Lower leg skin (tissue), 4 donors: ENCODE results near the gene FIBIN. TPM values are rescaled to one million over a fixed set of nuclear protein-coding genes. Genes with fewer than 3 reads are reported as not detected.
A peak's percentile ranks its signal among the peaks of the same experiment; 100 is the strongest.

Source experiments
- DNase-seq, 2 donors: peaks; one replicate each; pipeline ENCODE4 v3.0.0-alpha.2; 2019; ENCODE audit warnings: low spot score in 2 of 2
- H3K4me3 ChIP-seq: fragments of 200-600 bp; sonication (generic); 2 replicates; pipeline ENCODE4 v1.5.1; 2017; ENCODE audit warnings: mild to moderate bottlenecking, low read depth; ENCODE audit not compliant: poor library complexity, severe bottlenecking
- POLR2A ChIP-seq, 2 donors: fragments of 450-650 bp; IDR thresholded peaks; one replicate each; pipeline ENCODE4 v1.6.1; 2016 to 2017; ENCODE audit warnings: antibody characterized with exemption in 2 of 2, mild to moderate bottlenecking in 1 of 2, moderate library complexity in 1 of 2
- WGBS, 2 donors: methylation state at CpG; one replicate each; pipeline ENCODE4 v1.1.5; 2018; 5-methylcytosine and 5-hydroxymethylcytosine counted together
- intact Hi-C: fragments of 100-400 bp; cut with DNase I; formaldehyde crosslinking; loops from one replicate; pipeline ENCODE4 v1.15.0; 2023; ENCODE audit warnings: low total_unique reads
- total RNA-seq, 4 donors: library from RNA; depleted of rRNA; stranded (reverse); fragments of >200 nt; gene quantifications; one replicate each; pipeline ENCODE4 v1.1.0, GENCODE V29; 2016
- TF ChIP-seq, protein P1 (sequence below), 3 donors: fragments of 450-650 bp; IDR thresholded peaks; one replicate each; pipeline ENCODE4 v1.5.1; 2016; ENCODE audit warnings: antibody characterized with exemption in 3 of 3, mild to moderate bottlenecking in 3 of 3, moderate library complexity in 2 of 3

The FIBIN gene
- total RNA-seq, 4 donors from 2014 or later, result 11.7 to 45.4 (median 15.1) TPM

DNA sequence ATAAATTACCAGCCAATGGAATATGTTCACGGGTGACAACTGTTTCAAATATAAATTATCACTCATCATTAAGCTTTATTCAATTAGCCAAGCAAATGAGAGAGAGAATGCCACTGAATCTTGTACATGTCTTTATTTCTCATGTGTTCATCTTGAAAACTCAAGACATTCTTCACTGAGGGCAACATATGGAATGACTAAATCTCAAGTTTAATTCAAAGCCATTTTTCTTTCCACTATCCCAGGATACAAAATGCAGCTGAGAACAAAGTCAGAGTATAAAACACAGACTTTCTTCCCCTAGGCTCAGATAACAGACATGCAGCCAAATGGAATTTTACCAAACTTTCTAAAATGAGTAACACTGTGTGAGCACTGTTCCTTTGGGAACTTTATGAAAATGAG is 34.7 kb downstream of the FIBIN start:
- WGBS, 2 donors, result 23 to 40% methylated on average over 1 of the region's 1 CpG
- intact Hi-C loops, result no loop called here
- DNase-seq, result no peak
- H3K4me3 ChIP-seq, result no peak overlapping the region
- no peak for TF ChIP-seq POLR2A (IDR thresholded peaks at IDR 0.05)
- TF ChIP-seq, protein P1, sequence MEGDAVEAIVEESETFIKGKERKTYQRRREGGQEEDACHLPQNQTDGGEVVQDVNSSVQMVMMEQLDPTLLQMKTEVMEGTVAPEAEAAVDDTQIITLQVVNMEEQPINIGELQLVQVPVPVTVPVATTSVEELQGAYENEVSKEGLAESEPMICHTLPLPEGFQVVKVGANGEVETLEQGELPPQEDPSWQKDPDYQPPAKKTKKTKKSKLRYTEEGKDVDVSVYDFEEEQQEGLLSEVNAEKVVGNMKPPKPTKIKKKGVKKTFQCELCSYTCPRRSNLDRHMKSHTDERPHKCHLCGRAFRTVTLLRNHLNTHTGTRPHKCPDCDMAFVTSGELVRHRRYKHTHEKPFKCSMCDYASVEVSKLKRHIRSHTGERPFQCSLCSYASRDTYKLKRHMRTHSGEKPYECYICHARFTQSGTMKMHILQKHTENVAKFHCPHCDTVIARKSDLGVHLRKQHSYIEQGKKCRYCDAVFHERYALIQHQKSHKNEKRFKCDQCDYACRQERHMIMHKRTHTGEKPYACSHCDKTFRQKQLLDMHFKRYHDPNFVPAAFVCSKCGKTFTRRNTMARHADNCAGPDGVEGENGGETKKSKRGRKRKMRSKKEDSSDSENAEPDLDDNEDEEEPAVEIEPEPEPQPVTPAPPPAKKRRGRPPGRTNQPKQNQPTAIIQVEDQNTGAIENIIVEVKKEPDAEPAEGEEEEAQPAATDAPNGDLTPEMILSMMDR (IDR thresholded peaks at IDR 0.05), result no peak

- intact Hi-C loops, result no loop called here
- WGBS, 2 donors, result 79 to 92% methylated on average over 1 of the region's 1 CpG
- H3K4me3 ChIP-seq, result no peak overlapping the region
- no peak for TF ChIP-seq POLR2A (IDR thresholded peaks at IDR 0.05)
- TF ChIP-seq, protein P1 (IDR thresholded peaks at IDR 0.05), result no peak
- no peak for DNase-seq
Measured at GRCh38 chr11:27029966-27030365, 36.1 kb downstream of the FIBIN start.

GRCh38 chr11:27031754-27032153 is 37.8 kb downstream of the FIBIN start:
- intact Hi-C loops, result no loop called here
- no peak overlapping the region for H3K4me3 ChIP-seq
- WGBS, 2 donors, result 85 to 90% methylated on average over 2 to 4 of the region's 5 CpGs
- TF ChIP-seq, protein P1 (IDR thresholded peaks at IDR 0.05), result no peak
- no peak for TF ChIP-seq POLR2A (IDR thresholded peaks at IDR 0.05)
- DNase-seq, result no peak

GRCh38 chr11:27039873-27040272 is 46.0 kb downstream of the FIBIN start:
- intact Hi-C loops, result no loop called here
- WGBS, 2 donors, result 44 to 46% methylated on average over 3 of the region's 3 CpGs
- no peak for DNase-seq
- TF ChIP-seq POLR2A (IDR thresholded peaks at IDR 0.05), result no peak
- TF ChIP-seq, protein P1 (IDR thresholded peaks at IDR 0.05), result no peak
- H3K4me3 ChIP-seq, result no peak overlapping the region

DNA sequence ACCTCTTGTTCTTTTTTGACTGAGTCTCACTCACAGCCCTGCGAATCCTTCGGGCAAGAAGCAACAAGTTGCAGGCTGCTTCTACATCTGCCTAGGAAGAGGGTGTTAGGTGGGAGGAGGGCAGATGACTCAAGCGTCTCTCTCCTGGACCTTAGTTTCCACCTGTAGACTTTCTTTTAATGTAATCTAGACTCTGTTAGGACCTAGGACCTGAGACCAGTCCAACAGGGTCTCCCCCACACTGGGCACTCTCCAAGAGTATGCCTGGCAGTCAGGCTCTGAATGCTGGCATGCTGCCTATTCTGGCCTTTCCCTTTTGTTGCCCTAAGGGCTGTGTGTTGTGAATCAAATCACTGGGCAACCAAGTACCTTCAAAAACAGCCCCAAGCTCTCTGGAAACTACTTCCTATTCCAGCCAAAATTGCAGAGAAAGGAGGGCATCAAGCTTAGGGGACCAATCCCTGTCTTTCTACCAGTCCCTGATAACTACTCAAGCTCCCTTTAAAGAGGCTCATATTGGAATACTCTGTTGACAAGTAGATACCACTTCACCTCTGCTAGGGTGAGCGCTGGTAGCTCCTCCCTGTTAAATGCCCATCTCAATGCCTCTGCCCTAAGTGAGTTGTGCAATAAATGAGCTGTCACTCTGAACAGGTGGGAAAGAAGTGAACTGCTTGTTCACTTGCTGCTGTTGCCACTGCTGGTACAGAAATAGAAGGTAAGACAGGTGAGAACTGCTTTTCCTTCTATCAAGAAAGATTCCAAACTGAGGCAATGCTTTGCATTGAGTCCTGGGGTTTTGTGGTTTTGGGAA is 46.6 kb downstream of the FIBIN start, which contains the start of gene BBOX1:
Gene BBOX1, plus strand, starts transcription at position 514 of the 814 bp plus-strand sequence. CDS start 14,616 bp downstream, outside the sequence.
- WGBS, 2 donors, result 43 to 49% methylated on average over 4 of the region's 4 CpGs
- TF ChIP-seq POLR2A (IDR thresholded peaks at IDR 0.05), result no peak
- TF ChIP-seq, protein P1 (IDR thresholded peaks at IDR 0.05), result no peak
- peak in 1 of 2 donors; percentile 29 for DNase-seq
- H3K4me3 ChIP-seq, result no peak within 1 kb of the TSS
- intact Hi-C loops, result no loop called here
